Esophagus squamous epithelium (tissue), 5 donors: ENCODE data around the gene CLSTN2. TPM values are rescaled to one million over a fixed set of nuclear protein-coding genes. Genes with fewer than 3 reads are reported as not detected.

Experiments
- DNase-seq: peaks from one replicate; lab custom pipeline; 2025; lab: John Stamatoyannopoulos, UW
- H3K27ac ChIP-seq, 4 donors: fragments of 200-600 bp; sonication (generic); one replicate each; pipeline ENCODE4 v1.5.1; 2016 to 2019; ENCODE audit warnings: mild to moderate bottlenecking in 1 of 4
- H3K27me3 ChIP-seq, 4 donors: fragments of 200-600 bp; sonication (generic); 1 replicate in 3 of 4; 2 replicates in 1 of 4; pipeline versions ENCODE4 v1.5.1 to v1.6.0; 2017 to 2021; ENCODE audit warnings: antibody characterized with exemption in 1 of 4
- H3K36me3 ChIP-seq, 3 donors: fragments of 200-600 bp; sonication (generic); one replicate each; pipeline ENCODE4 v1.5.1; 2016 to 2019
- H3K4me1 ChIP-seq, 3 donors: fragments of 200-600 bp; sonication (generic); one replicate each; pipeline ENCODE4 v1.5.1; 2017 to 2019
- H3K4me3 ChIP-seq, 4 donors: fragments of 200-600 bp; sonication (generic); 1 replicate in 3 of 4; 2 replicates in 1 of 4; pipeline ENCODE4 v1.5.1; 2016 to 2019; ENCODE audit warnings: mild to moderate bottlenecking in 2 of 4, moderate library complexity in 1 of 4
- H3K9me3 ChIP-seq, 3 donors: fragments of 200-600 bp; sonication (generic); one replicate each; pipeline ENCODE4 v1.5.1; 2016 to 2019
- CTCF ChIP-seq, 6 experiments: fragments of 450-650 bp in 4 of 6; fragments of 200-600 bp in 2 of 6; sonication (generic) in 2 of 6; IDR thresholded peaks; one replicate each; pipeline ENCODE4 v1.5.1; 2016 to 2019; ENCODE audit warnings: antibody characterized with exemption in 6 of 6, mild to moderate bottlenecking in 4 of 6, moderate library complexity in 4 of 6
- POLR2A ChIP-seq, 4 donors: fragments of 450-650 bp; IDR thresholded peaks; one replicate each; pipeline ENCODE4 v1.6.1; 2017; ENCODE audit warnings: antibody characterized with exemption in 4 of 4, mild to moderate bottlenecking in 4 of 4, moderate library complexity in 3 of 4
- WGBS, 2 donors: methylation state at CpG; one replicate each; pipeline ENCODE4 v1.1.5; 2018; 5-methylcytosine and 5-hydroxymethylcytosine counted together
- intact Hi-C: fragments of 100-400 bp; cut with DNase I; formaldehyde crosslinking; loops from one replicate; pipeline ENCODE4 v1.15.0; 2022
- total RNA-seq, 4 donors: library from RNA; depleted of rRNA; stranded (reverse); fragments of >200 nt; gene quantifications; one replicate each; pipeline ENCODE4 v1.1.0, GENCODE V29; 2016
- donor health status: DM: yes; HTN: yes; CAD: no.

CLSTN2 gene
- total RNA-seq, 4 donors from 2014 or later = 0.53 to 5.0 (median 3.1) TPM

DNA sequence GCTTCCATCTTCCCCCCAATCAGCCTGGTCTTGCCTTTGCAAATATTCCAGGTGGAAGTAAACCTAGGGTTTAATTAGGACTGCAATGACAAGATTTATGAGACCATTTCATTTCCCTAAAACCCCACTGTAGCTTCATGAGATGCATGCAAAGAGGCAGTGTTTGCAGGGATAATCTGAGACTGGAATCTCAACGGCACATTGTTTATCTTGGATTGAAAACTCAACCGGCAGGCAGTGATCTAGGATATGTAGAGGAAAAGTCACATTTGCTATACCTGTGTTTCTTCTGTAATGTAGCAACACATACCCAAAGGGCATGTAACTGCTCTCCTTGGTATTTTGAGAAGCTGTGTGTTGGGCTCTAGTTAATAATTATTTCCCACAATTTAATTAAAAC is 18.7 kb upstream of the CLSTN2 start:
- 38 to 79% methylated on average over 2 of the region's 2 CpGs for WGBS, 2 donors
- TF ChIP-seq CTCF (IDR thresholded peaks at IDR 0.05) (no peak), POLR2A (IDR thresholded peaks at IDR 0.05) (no peak)
- H3K4me1 ChIP-seq = no peaks in the 10 kb centered on the region
- no peaks in the 10 kb centered on the region for H3K9me3 ChIP-seq
- no peaks in the 10 kb centered on the region for H3K27me3 ChIP-seq
- H3K36me3 ChIP-seq = no peaks in the 10 kb centered on the region
- no peak overlapping the region for H3K4me3 ChIP-seq
- intact Hi-C loops = no loop called here
- H3K27ac ChIP-seq = no peak overlapping the region
- DNase-seq = no peak

- Histone ChIP-seq H3K27ac (no peak overlapping the region), H3K27me3 (no peaks in the 10 kb centered on the region), H3K9me3 (no peaks in the 10 kb centered on the region), H3K4me1 (no peaks in the 10 kb centered on the region), H3K36me3 (no peaks in the 10 kb centered on the region), H3K4me3 (no peak overlapping the region)
- 88 to 93% methylated on average over 7 to 8 of the region's 10 CpGs for WGBS, 2 donors
- no peak for TF ChIP-seq CTCF (IDR thresholded peaks at IDR 0.05)
- TF ChIP-seq POLR2A (IDR thresholded peaks at IDR 0.05) = no peak
- intact Hi-C loops = no loop called here
- no peak for DNase-seq
These were observed 17.7 kb upstream of the CLSTN2 start for GRCh38 chr3:139917226-139917785.

DNA sequence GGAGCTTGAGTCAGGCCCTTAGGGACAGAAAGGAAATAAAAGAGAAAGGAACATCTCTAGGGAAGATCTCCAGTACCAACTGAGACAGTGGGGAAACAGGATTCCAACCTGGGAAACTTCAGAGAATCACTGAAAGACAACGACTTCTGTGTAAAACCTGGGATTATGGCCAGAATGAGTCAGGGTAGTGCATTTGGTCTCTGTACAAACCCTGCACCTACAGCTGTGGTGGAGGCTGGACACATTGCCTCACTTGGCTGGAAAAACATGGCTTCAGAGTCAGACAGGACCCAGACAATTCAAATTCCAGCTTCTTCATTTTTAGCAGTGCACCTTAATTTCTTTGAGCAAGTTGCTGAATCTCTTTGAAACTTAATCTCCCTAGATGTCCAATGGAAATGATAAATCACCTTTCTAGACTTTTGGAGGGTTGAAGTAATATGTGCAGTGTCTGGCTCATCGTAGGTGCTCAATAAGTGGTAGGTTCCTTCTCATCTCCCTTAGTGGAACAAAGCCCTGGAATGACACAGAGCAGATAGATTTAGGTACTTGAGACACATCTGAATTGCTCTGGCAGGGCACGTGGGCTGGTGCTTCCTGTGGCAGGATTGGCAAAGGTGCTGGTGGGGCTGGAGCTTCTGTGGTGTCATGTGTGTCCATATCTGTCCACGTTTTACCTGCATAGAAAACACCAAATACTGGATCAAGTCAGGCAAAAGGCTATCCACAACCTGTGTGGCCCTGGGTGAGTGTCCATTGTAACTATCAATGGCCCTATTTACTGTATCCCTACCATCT is 6.1 kb upstream of the CLSTN2 start:
- no peak for DNase-seq
- Histone ChIP-seq H3K36me3 (no peaks in the 10 kb centered on the region), H3K27me3 (peaks cover 0 to 8% (median 0%) of the 10 kb centered on the region in 4 donors), H3K27ac (no peak overlapping the region), H3K4me3 (no peak overlapping the region), H3K4me1 (no peaks in the 10 kb centered on the region), H3K9me3 (no peaks in the 10 kb centered on the region)
- TF ChIP-seq CTCF (IDR thresholded peaks at IDR 0.05) = no peak
- no peak for TF ChIP-seq POLR2A (IDR thresholded peaks at IDR 0.05)
- intact Hi-C loops = no loop called here
- WGBS, 2 donors = 50 to 59% methylated on average over 4 of the region's 4 CpGs

DNA sequence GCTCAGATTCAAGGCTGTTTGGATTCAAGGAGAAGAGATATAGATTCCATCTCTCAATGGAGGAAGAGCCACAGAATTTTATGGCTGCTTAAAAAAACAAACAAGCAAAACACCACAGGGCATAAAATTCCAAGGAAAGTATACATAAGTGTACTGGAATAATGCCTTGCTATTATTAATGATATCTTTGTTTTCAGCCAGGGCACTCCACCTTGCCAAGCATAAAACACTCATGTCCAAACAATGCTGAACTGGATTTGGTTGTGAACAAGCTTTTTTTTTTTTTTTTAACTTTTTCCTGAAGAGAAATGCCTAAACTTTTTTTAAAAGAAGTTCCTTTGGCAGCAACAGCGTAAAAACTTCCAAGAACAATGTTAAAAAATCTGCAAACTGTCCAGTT is 4.8 kb upstream of the CLSTN2 start:
- WGBS, 2 donors = 24 to 29% methylated on average over 1 of the region's 1 CpG
- TF ChIP-seq CTCF (IDR thresholded peaks at IDR 0.05) = no peak
- TF ChIP-seq POLR2A (IDR thresholded peaks at IDR 0.05) = no peak

GRCh38 chr3:139933766-139934165 is 1.2 kb upstream of the CLSTN2 start:
- WGBS, 2 donors = 20 to 39% methylated on average over 2 of the region's 2 CpGs
- intact Hi-C loops = no loop called here
- DNase-seq = no peak

More for the DNA sequence above, 4.8 kb upstream of the CLSTN2 start:
- Histone ChIP-seq H3K27ac (no peak overlapping the region), H3K4me3 (no peak overlapping the region), H3K4me1 (peaks cover 0 to 10% (median under 1%) of the 10 kb centered on the region in 3 donors), H3K9me3 (no peaks in the 10 kb centered on the region), H3K36me3 (no peaks in the 10 kb centered on the region), H3K27me3 (peaks cover 0 to 19% (median 0%) of the 10 kb centered on the region in 4 donors)
- intact Hi-C loops = no loop called here
- DNase-seq = no peak

More at GRCh38 chr3:139933766-139934165, 1.2 kb upstream of the CLSTN2 start:
- Histone ChIP-seq H3K27me3 (peaks cover 0 to 52% (median 4%) of the 10 kb centered on the region in 4 donors), H3K36me3 (no peaks in the 10 kb centered on the region), H3K4me1 (peaks cover 13 to 25% (median 14%) of the 10 kb centered on the region in 3 donors), H3K4me3 (no peak overlapping the region), H3K27ac (no peak overlapping the region), H3K9me3 (no peaks in the 10 kb centered on the region)
- no peak for TF ChIP-seq POLR2A (IDR thresholded peaks at IDR 0.05)
- no peak for TF ChIP-seq CTCF (IDR thresholded peaks at IDR 0.05)
